IMR-90 (cell line): ENCODE data around the gene NXN. TPM values are rescaled to one million over a fixed set of nuclear protein-coding genes. Genes with fewer than 3 reads are reported as not detected.

ENCODE experiments used
- ATAC-seq: fragments of 200-7000 bp; cut with Tn5 transposase; 2 replicates; pipeline ENCODE4 v1.9.1; 2020; ENCODE audit warnings: low read depth, mild to moderate bottlenecking, moderate library complexity
- BruUV-seq: library from RNA; stranded (reverse); fragments of 400-500 nt; replicated peaks from 2 replicates; lab custom pipeline; 2021; lab: Mats Ljungman, UMichigan
- CTCF ChIA-PET: fragments of 300-600 bp; formaldehyde crosslinking; extraction: SDS; loops from one replicate; lab custom pipeline; 2021; ENCODE audit warnings: antibody characterized with exemption; lab: Yijun Ruan, JAX
- POLR2A ChIA-PET: fragments of 300-600 bp; sonication (Branson Sonifier 250); formaldehyde crosslinking; loops from one replicate; lab custom pipeline; 2022; ENCODE audit warnings: antibody characterized with exemption; ENCODE audit not compliant: unreplicated experiment; lab: Charles Lee
- DNase-seq: peaks from one replicate; pipeline ENCODE4 v3.0.0; 2013
- H2AFZ ChIP-seq: replicated peaks from 2 replicates; pipeline ENCODE3; 2013; ENCODE audit warnings: low read length, mild to moderate bottlenecking; ENCODE audit not compliant: poor library complexity
- H2AK5ac ChIP-seq: 2 replicates; pipeline ENCODE4 v1.6.1; 2013; ENCODE audit warnings: low read depth, low read length, inconsistent platforms
- H2AK9ac ChIP-seq: replicated peaks from 2 replicates; pipeline ENCODE3; 2013; ENCODE audit warnings: mild to moderate bottlenecking, low read depth, low read length, moderate library complexity; ENCODE audit not compliant: poor library complexity
- H2BK120ac ChIP-seq: 2 replicates; pipeline ENCODE4 v1.6.1; 2013; ENCODE audit warnings: low read depth, low read length, inconsistent platforms
- H2BK15ac ChIP-seq: 3 replicates; pipeline ENCODE4 v1.6.1; 2013; ENCODE audit warnings: low read depth, low read length, inconsistent platforms
- H2BK20ac ChIP-seq: 2 replicates; pipeline ENCODE4 v1.6.1; 2013; ENCODE audit warnings: low read depth, mild to moderate bottlenecking, inconsistent platforms, low read length, moderate library complexity
- H2BK5ac ChIP-seq: 2 replicates; pipeline ENCODE4 v1.6.1; 2013; ENCODE audit warnings: mild to moderate bottlenecking, low read depth, low read length, inconsistent platforms; ENCODE audit not compliant: poor library complexity, severe bottlenecking
- H3K14ac ChIP-seq: replicated peaks from 2 replicates; pipeline ENCODE4 v1.6.1; 2013; ENCODE audit warnings: low read depth, low read length, inconsistent platforms
- H3K18ac ChIP-seq: 2 replicates; pipeline ENCODE4 v1.6.1; 2013; ENCODE audit warnings: low read depth, low read length, control low read depth
- H3K23ac ChIP-seq: 2 replicates; pipeline ENCODE4 v1.6.1; 2013; ENCODE audit warnings: low read depth, low read length, inconsistent platforms
- H3K27ac ChIP-seq: 2 replicates; pipeline ENCODE4 v1.5.1; 2013; ENCODE audit warnings: mild to moderate bottlenecking, control low read depth, low read length; ENCODE audit not compliant: insufficient read depth
- H3K27me3 ChIP-seq: 2 replicates; pipeline ENCODE4 v1.6.1; 2013; ENCODE audit warnings: low read length; ENCODE audit not compliant: control insufficient read depth, insufficient read depth
- H3K36me3 ChIP-seq: 2 replicates; pipeline ENCODE4 v1.6.1; 2013; ENCODE audit warnings: low read length, mixed read lengths; ENCODE audit not compliant: control insufficient read depth, insufficient read depth
- H3K4ac ChIP-seq: 2 replicates; pipeline ENCODE4 v1.6.1; 2013; ENCODE audit warnings: low read depth, low read length, inconsistent platforms
- H3K4me1 ChIP-seq: 2 replicates; pipeline ENCODE4 v1.6.1; 2013; ENCODE audit warnings: low read length, mixed read lengths; ENCODE audit not compliant: control insufficient read depth, insufficient read depth
- H3K4me2 ChIP-seq: 2 replicates; pipeline ENCODE4 v1.6.1; 2013; ENCODE audit warnings: low read depth, mild to moderate bottlenecking, control low read depth, low read length, moderate library complexity
- H3K4me3 ChIP-seq: 2 replicates; pipeline ENCODE4 v1.5.1; 2013; ENCODE audit warnings: low read depth, mild to moderate bottlenecking, control low read depth, low read length, moderate library complexity; ENCODE audit not compliant: insufficient read depth
- H3K56ac ChIP-seq: 2 replicates; pipeline ENCODE4 v1.6.1; 2013; ENCODE audit warnings: low read length, inconsistent platforms; ENCODE audit not compliant: insufficient read depth; ENCODE audit errors: extremely low read depth
- H3K79me1 ChIP-seq, 2 experiments: 2 replicates each; pipeline ENCODE4 v1.6.1; 2013; ENCODE audit warnings: low read length in 2 of 2, inconsistent platforms in 1 of 2, low read depth in 1 of 2
- H3K9ac ChIP-seq: 2 replicates; pipeline ENCODE4 v1.6.1; 2013; ENCODE audit warnings: low read depth, low read length, control low read depth
- H3K9me1 ChIP-seq: 2 replicates; pipeline ENCODE4 v1.6.1; 2013; ENCODE audit warnings: low read length, inconsistent platforms; ENCODE audit not compliant: insufficient read depth
- H3K9me3 ChIP-seq: 2 replicates; pipeline ENCODE4 v1.6.1; 2013; ENCODE audit warnings: low read length; ENCODE audit not compliant: control insufficient read depth, insufficient read depth
- H4K20me1 ChIP-seq: 2 replicates; pipeline ENCODE4 v1.6.1; 2013; ENCODE audit warnings: low read length, inconsistent platforms; ENCODE audit not compliant: insufficient read depth
- H4K5ac ChIP-seq: 2 replicates; pipeline ENCODE4 v1.6.1; 2013; ENCODE audit warnings: mild to moderate bottlenecking, low read depth, low read length, control low read depth
- H4K8ac ChIP-seq, 2 experiments: 2 replicates each; pipeline ENCODE4 v1.6.1; 2013; ENCODE audit warnings: low read depth in 2 of 2, low read length in 2 of 2, control low read depth in 1 of 2, inconsistent platforms in 1 of 2
- H4K91ac ChIP-seq: 2 replicates; pipeline ENCODE4 v1.6.1; 2013; ENCODE audit warnings: low read depth, low read length, inconsistent platforms; ENCODE audit not compliant: insufficient read depth
- BHLHE40 ChIP-seq: fragments of 150-350 bp; IDR thresholded peaks from 2 replicates; pipeline ENCODE4 v1.6.1; 2016; ENCODE audit warnings: mild to moderate bottlenecking, low read depth, low read length
- CEBPB ChIP-seq: IDR thresholded peaks from 2 replicates; pipeline ENCODE4 v1.6.1; 2012; ENCODE audit warnings: low read depth, low read length, improper control_type of control experiment
- CHD1 ChIP-seq: IDR thresholded peaks from 2 replicates; pipeline ENCODE4 v1.6.1; 2012; ENCODE audit warnings: low read depth, low read length, improper control_type of control experiment
- CTCF ChIP-seq: conservative IDR thresholded peaks from 2 replicates; pipeline ENCODE4 v1.5.1; 2012; ENCODE audit warnings: mild to moderate bottlenecking, low read depth, low read length, improper control_type of control experiment
- ELK1 ChIP-seq: fragments of 150-350 bp; IDR thresholded peaks from 2 replicates; pipeline ENCODE4 v1.6.1; 2016; ENCODE audit warnings: low read depth, mild to moderate bottlenecking, low read length, moderate library complexity, borderline replicate concordance
- MAFK ChIP-seq: IDR thresholded peaks from 2 replicates; pipeline ENCODE4 v1.6.1; 2012; ENCODE audit warnings: low read depth, low read length, improper control_type of control experiment
- MAZ ChIP-seq: IDR thresholded peaks from 2 replicates; pipeline ENCODE4 v1.6.1; 2012; ENCODE audit warnings: low read depth, mild to moderate bottlenecking, low read length, improper control_type of control experiment, moderate library complexity, borderline replicate concordance
- MXI1 ChIP-seq: IDR thresholded peaks from 2 replicates; pipeline ENCODE4 v1.6.1; 2012; ENCODE audit warnings: low read depth, mild to moderate bottlenecking, low read length, moderate library complexity, borderline replicate concordance
- NFE2L2 ChIP-seq: fragments of 150-350 bp; IDR thresholded peaks from 2 replicates; pipeline ENCODE4 v1.6.1; 2016; ENCODE audit warnings: low read depth, mild to moderate bottlenecking, low read length
- POLR2A ChIP-seq: IDR thresholded peaks from 2 replicates; pipeline ENCODE4 v1.6.1; 2012; ENCODE audit warnings: mild to moderate bottlenecking, low read depth, low read length
- RAD21 ChIP-seq: IDR thresholded peaks from 2 replicates; pipeline ENCODE4 v1.6.1; 2012; ENCODE audit warnings: low read length, improper control_type of control experiment
- RCOR1 ChIP-seq: IDR thresholded peaks from 2 replicates; pipeline ENCODE4 v1.6.1; 2012; ENCODE audit warnings: mild to moderate bottlenecking, low read length, improper control_type of control experiment; ENCODE audit not compliant: insufficient replicate concordance
- RFX5 ChIP-seq: IDR thresholded peaks from 2 replicates; pipeline ENCODE4 v1.8.0; 2012; ENCODE audit warnings: low read depth, mild to moderate bottlenecking, low read length, moderate library complexity
- SMC3 ChIP-seq: fragments of 150-350 bp; IDR thresholded peaks from 2 replicates; pipeline ENCODE4 v1.6.1; 2016; ENCODE audit warnings: low read depth, mild to moderate bottlenecking, antibody characterized with exemption, low read length, moderate library complexity
- USF2 ChIP-seq: fragments of 150-350 bp; IDR thresholded peaks from 2 replicates; pipeline ENCODE4 v1.6.1; 2017; ENCODE audit warnings: mild to moderate bottlenecking, antibody characterized with exemption, low read length, low read depth
- WGBS, 2 experiments: methylation state at CpG; one replicate each; pipeline versions ENCODE4 v1.1.5 to v1.1.7; 2013; ENCODE audit warnings: missing lambda C conversion rate in 2 of 2; ENCODE audit not compliant: insufficient read length in 1 of 2; ENCODE audit errors: extremely low coverage in 2 of 2; 5-methylcytosine and 5-hydroxymethylcytosine counted together
- dilution Hi-C: fragments of 300-500 bp; cut with HindIII; formaldehyde crosslinking; loops from one replicate; pipeline ENCODE4 v1.14.3; 2018; ENCODE audit warnings: low sequenced_read_pairs; ENCODE audit not compliant: unreplicated experiment
- in situ Hi-C: fragments of 300-500 bp; cut with MboI; formaldehyde crosslinking; loops from 3 replicates; pipeline ENCODE4 v1.14.3; 2019; ENCODE audit warnings: low sequenced_read_pairs, inconsistent platforms, mixed read lengths
- intact Hi-C: fragments of 100-400 bp; cut with micrococcal nuclease; formaldehyde crosslinking; loops from 2 replicates; pipeline ENCODE4 v1.10.0; 2022
- polyA plus RNA-seq, 3 experiments: library from polyadenylated mRNA; depleted of rRNA; stranded (reverse); fragments of >200 nt; gene quantifications; 2 replicates each; pipeline ENCODE4 v1.2.3, GENCODE V29; 2012; ENCODE audit warnings: low replicate concordance in 1 of 3
- total RNA-seq: library from RNA; depleted of rRNA; stranded (reverse); fragments of >200 nt; gene quantifications from 2 replicates; pipeline ENCODE4 v1.2.3, GENCODE V29; 2012

NXN gene
- total and polyA plus RNA-seq, 2 of the 4 experiments (the other 2 are of a cell fraction) = 52.5 to 116 TPM

GRCh38 chr17:953767-954166 is 25.8 kb downstream of the NXN start:
- Histone ChIP-seq H3K27ac (no peak overlapping the region; the same call in 1 of the 2 replicates), H3K18ac (no peak overlapping the region), H3K79me1 (peaks cover 33 to 70% of the 10 kb centered on the region in 2 experiments), H3K4me2 (no peak overlapping the region), H2BK15ac (peak overlapping the region; percentile 0; the same call in 1 of the 3 replicates), H3K4me3 (no peak overlapping the region), H4K8ac (0 out of 4 replicates have a peak overlapping the region, but pooled peaks of 1 of the 2 experiments have one; percentile 6), H3K4me1 (peaks cover 28% of the 10 kb centered on the region), H2BK120ac (peak overlapping the region; percentile 28; the same call in 1 of the 2 replicates), H2AK5ac (no peak overlapping the region; the same call in 1 of the 2 replicates), H3K14ac (no peak overlapping the region), H3K56ac (no peak overlapping the region), H3K23ac (no peak overlapping the region), H2BK20ac (peak overlapping the region; percentile 46; the same call in 1 of the 2 replicates), H4K91ac (no peak overlapping the region), H3K9ac (no peak overlapping the region), H4K20me1 (peaks cover 45% of the 10 kb centered on the region), H3K36me3 (peaks cover 13% of the 10 kb centered on the region), H2AFZ (no peak overlapping the region), H3K27me3 (no peaks in the 10 kb centered on the region), H3K9me3 (no peaks in the 10 kb centered on the region), H2BK5ac (no peak overlapping the region), H3K4ac (peak overlapping the region; percentile 80), H4K5ac (no peak overlapping the region), H2AK9ac (no peak overlapping the region), H3K9me1 (peaks cover 21% of the 10 kb centered on the region)
- ChIA-PET CTCF (no interaction called here), POLR2A (no interaction called here)
- TF ChIP-seq RAD21 (no peak), MAFK (no peak), BHLHE40 (no peak), CTCF (no peak), MXI1 (no peak), ELK1 (no peak), USF2 (no peak), NFE2L2 (no peak), CHD1 (no peak), POLR2A (no peak), RFX5 (no peak), CEBPB (no peak), SMC3 (no peak), RCOR1 (no peak), MAZ (no peak)
- intact Hi-C loops = loop anchor here (1.0 kb wide), 1 partner anchor 20 kb away; no protein-coding TSS in a partner anchor
- WGBS, 2 experiments = 94% methylated on average over 10 of the region's 16 CpGs; no CpG with 5 or more reads in 1 of the 2 experiments
- in situ Hi-C loops = no loop called here
- no TSS peak for BruUV-seq
- dilution Hi-C loops = no loop called here
- ATAC-seq (no peak), DNase-seq (no peak)
